Heart right ventricle (tissue), 16 donors: Measurements from ENCODE around the gene UQCR10. TPM values are rescaled to one million over a fixed set of nuclear protein-coding genes. Genes with fewer than 3 reads are reported as not detected.

Experiments used
- ATAC-seq, 8 donors: fragments of 200-7000 bp; cut with Tn5 transposase; one replicate each; pipeline ENCODE4 v1.9.1; 2020; ENCODE audit warnings: mild to moderate bottlenecking in 8 of 8, moderate library complexity in 8 of 8, moderate number of reproducible peaks in 1 of 8
- DNase-seq, 2 donors: peaks; one replicate each; pipeline ENCODE4 v3.0.0-alpha.2; 2020
- H3K27ac ChIP-seq, 10 donors: fragments of 200-600 bp; sonication (generic) in 2 of 10; one replicate each; pipeline versions ENCODE4 v1.5.0 to v1.8.0; 2020 to 2022; ENCODE audit warnings: mild to moderate bottlenecking in 3 of 10
- H3K27me3 ChIP-seq, 7 donors: fragments of 200-600 bp; one replicate each; pipeline ENCODE4 v1.8.0; 2021 to 2022; ENCODE audit warnings: mild to moderate bottlenecking in 2 of 7
- H3K36me3 ChIP-seq, 9 donors: fragments of 200-600 bp; sonication (generic) in 1 of 9; one replicate each; pipeline versions ENCODE4 v1.5.0 to v1.8.0; 2020 to 2022; ENCODE audit warnings: mild to moderate bottlenecking in 2 of 9
- H3K4me1 ChIP-seq, 9 donors: fragments of 200-600 bp; sonication (generic) in 1 of 9; one replicate each; pipeline versions ENCODE4 v1.5.0 to v1.8.0; 2020 to 2022; ENCODE audit warnings: mild to moderate bottlenecking in 4 of 9
- H3K4me3 ChIP-seq, 10 donors: fragments of 200-600 bp; sonication (generic) in 2 of 10; one replicate each; pipeline versions ENCODE4 v1.5.0 to v1.8.0; 2020 to 2022; ENCODE audit warnings: mild to moderate bottlenecking in 7 of 10, moderate library complexity in 2 of 10
- H3K9me3 ChIP-seq, 11 donors: fragments of 200-600 bp in 10 of 11; sonication (generic) in 2 of 11; one replicate each; pipeline versions ENCODE4 v1.5.0 to v1.8.0; 2013 to 2022; ENCODE audit warnings: mild to moderate bottlenecking in 2 of 11, control low read depth in 1 of 11, moderate library complexity in 1 of 11
- WGBS, 2 donors: extraction: QIAGEN DNeasy Blood & Tissue Kit; methylation state at CpG; one replicate each; pipeline ENCODE4 v1.1.7; 2013; ENCODE audit warnings: inconsistent platforms in 1 of 2; 5-methylcytosine and 5-hydroxymethylcytosine counted together
- intact Hi-C, 10 donors: fragments of 100-400 bp; cut with DNase I; formaldehyde crosslinking; loops; one replicate each; pipeline versions ENCODE4 v1.11.1 to v1.14.2; 2022
- polyA plus RNA-seq, 2 donors: library from polyadenylated mRNA; stranded (reverse); fragments of 200-250 nt; gene quantifications; one replicate each; pipeline ENCODE4 v1.2.3, GENCODE V29; 2013
- total RNA-seq, 10 donors: library from RNA; stranded (reverse); fragmentation: NEBNext Ultra II Directional in 3 of 10; extraction: Animal tissue kit (Norgen Biotek cat#: 25700) in 3 of 10; gene quantifications; one replicate each; pipeline versions ENCODE4 v1.2.1 to v1.2.4, GENCODE V29; 2021 to 2023
- TF ChIP-seq, protein P1 (sequence below), 9 donors: fragments of 200-600 bp; sonication (generic) in 2 of 9; IDR thresholded peaks; one replicate each; pipeline versions ENCODE4 v1.5.0 to v1.8.0; 2021 to 2022; ENCODE audit warnings: antibody characterized with exemption in 9 of 9, mild to moderate bottlenecking in 5 of 9, moderate library complexity in 1 of 9
- donor health status: Arrhythmogenic right ventricular cardiomyopathy.
- donor health status: ischemic (EF 13 %, LVEDD 7.1; RV severe dilation, severe dysfunction).
- donor health status: healthy with polysubstance abuse.
- donor health status: DM: no; HTN: yes; CAD: no.
- donor health status: DM: no; HTN: no; CAD: no.
- donor health status: ischemic (EF 25% LVEDD 6.9; RV normal size, moderate dysfunction).
- donor health status: ischemic (EF 25% LVEDD 5.7; RV mildly dilated, moderate dysfunction).
- donor health status: healthy.
- donor health status: DM: yes; HTN: yes; CAD: no.
- donor health status: Ischemic cardiomyopathy.
- donor health status: ischemic (EF 35%, LVEDD 5.7; RV mildly dilated, moderate dysfunction).
- donor health status: nonischemic (EF 11% LVEDD 7.7; RV severe dilation, severe dysfunction).
- donor health status: DM: yes; HTN: yes; CAD: no.
- donor health status: PGD.
- donor health status: ischemic (EF 29% LVEDD 5.4; RV normal size, mild dysfunction).
- donor health status: nonischemic (EF 23%, LVEDD 6.1; RV moderate dilation, normal function).

Gene UQCR10
- total and polyA plus RNA-seq, 12 donors: 296 to 963 (median 367) TPM

DNA sequence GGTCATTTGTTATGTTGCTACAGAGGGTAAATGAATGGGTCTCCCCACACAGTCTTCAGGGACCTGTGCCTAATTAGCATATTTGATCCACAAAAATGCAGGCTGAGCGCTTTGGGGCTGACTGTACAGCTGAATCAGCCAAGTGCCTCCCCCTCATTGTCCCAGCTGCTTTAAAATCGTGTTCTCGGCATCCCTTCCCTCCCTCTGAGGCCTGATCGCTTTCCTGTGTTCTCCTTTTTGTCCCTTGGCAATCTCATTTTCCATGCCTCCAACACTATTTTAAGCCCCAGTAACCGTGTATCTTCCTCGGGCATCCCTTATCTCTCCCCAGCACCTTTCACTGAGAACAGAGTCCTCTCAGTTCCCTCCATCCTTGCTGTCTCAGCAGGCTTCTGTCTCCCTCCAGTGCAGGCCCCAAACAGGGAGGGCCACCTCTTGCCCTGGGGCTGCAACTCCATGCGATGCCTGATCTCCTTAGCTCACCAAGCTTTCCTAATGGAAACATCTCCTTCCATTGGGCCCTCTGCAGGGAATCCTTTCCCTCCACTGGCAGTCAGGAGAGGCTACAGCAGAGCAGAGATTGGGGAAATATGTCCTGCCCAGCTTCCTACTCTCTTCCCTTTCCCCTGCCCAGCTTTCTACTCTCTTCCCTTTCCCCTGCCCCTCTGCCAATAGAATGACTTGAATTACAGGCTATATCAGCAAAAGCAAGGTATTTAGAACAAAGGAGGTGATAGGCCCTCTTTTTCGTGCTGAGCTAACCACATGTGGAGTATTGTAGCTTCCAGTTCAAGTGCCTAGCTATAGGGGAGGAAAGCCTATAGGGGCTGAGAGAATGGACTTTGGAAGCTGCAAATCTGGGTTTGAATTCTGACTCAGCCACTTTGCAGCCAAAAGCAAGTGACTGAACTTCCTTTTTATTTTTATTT is 13.8 kb downstream of the UQCR10 start:
- DNase-seq (no peak), ATAC-seq (peak in 6 of 8 donors; percentile 16 to 46 (median 26))
- intact Hi-C loops: loop anchor here in 1 of 10 donors (2.0 kb wide), 1 partner anchor 18 kb away; no protein-coding TSS in a partner anchor
- Histone ChIP-seq H3K4me1 (peaks cover 10 to 56% (median 41%) of the 10 kb centered on the region in 9 donors), H3K4me3 (no peak overlapping the region), H3K36me3 (no peaks in the 10 kb centered on the region), H3K27me3 (no peaks in the 10 kb centered on the region), H3K9me3 (no peaks in the 10 kb centered on the region), H3K27ac (peak overlapping the region; percentile 21 to 84 (median 78))
- WGBS, 2 donors: 29 to 32% methylated on average over 8 of the region's 8 CpGs
- TF ChIP-seq, protein P1, sequence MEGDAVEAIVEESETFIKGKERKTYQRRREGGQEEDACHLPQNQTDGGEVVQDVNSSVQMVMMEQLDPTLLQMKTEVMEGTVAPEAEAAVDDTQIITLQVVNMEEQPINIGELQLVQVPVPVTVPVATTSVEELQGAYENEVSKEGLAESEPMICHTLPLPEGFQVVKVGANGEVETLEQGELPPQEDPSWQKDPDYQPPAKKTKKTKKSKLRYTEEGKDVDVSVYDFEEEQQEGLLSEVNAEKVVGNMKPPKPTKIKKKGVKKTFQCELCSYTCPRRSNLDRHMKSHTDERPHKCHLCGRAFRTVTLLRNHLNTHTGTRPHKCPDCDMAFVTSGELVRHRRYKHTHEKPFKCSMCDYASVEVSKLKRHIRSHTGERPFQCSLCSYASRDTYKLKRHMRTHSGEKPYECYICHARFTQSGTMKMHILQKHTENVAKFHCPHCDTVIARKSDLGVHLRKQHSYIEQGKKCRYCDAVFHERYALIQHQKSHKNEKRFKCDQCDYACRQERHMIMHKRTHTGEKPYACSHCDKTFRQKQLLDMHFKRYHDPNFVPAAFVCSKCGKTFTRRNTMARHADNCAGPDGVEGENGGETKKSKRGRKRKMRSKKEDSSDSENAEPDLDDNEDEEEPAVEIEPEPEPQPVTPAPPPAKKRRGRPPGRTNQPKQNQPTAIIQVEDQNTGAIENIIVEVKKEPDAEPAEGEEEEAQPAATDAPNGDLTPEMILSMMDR (IDR thresholded peaks at IDR 0.05): no peak

GRCh38 chr22:29782061-29782845 is 15.1 kb downstream of the UQCR10 start:
- WGBS, 2 donors: 60 to 64% methylated on average over 7 of the region's 7 CpGs

DNA sequence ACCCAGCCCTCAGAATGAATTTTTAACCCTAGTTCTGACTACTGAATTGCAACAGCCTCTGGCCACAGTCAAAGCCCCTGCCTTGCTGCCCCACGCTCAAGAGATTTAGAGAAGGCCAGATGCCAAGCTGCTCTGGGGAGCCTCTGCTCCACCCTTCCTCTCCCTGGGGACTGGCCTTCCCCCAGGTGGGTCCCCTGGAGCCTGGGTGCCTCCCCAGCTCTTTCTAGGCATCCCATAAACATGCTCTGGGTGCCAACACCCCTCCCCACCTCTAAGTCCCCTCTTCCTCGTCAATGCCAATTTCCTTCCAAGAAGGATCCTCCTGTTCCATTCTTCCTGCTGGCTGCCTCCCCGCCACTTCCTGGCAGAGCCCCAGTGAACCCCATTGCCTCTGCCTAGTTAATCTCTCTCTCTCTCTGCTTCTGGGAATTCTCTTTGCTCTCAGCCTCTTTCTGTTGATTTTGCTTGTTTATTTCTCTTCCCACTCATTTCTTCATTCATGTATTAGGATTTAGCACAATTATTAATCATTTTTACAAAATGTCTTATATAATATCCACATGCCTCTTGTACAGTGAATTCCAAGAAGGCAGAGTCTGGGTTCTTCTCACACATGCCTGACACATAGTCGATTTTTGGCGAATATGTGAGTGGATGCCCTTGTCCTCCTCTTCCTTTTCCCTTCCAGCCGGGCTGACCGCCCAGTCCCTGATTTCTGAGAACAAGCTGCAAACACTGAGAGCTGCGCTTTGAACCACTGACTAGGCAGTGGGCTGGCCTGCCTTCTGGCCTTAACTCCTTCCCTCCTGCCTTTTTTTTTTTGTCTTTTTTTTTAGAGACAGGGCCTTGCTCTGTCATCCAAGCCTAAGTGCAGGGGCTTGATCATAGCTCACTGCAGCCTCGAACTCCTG is 17.5 kb downstream of the UQCR10 start:
- intact Hi-C loops: no loop called here
- Histone ChIP-seq H3K27me3 (no peaks in the 10 kb centered on the region), H3K4me1 (peaks cover 5 to 47% (median 35%) of the 10 kb centered on the region in 9 donors), H3K9me3 (no peaks in the 10 kb centered on the region), H3K36me3 (peaks cover 0 to 33% (median 15%) of the 10 kb centered on the region in 9 donors), H3K4me3 (no peak overlapping the region), H3K27ac (peak overlapping the region in 7 of 10 donors; percentile 10 to 67 (median 39))
- DNase-seq: peak; percentile 39 to 42
- peak in 4 of 8 donors; percentile 22 to 32 (median 24) for ATAC-seq
- WGBS, 2 donors: 38 to 60% methylated on average over 9 of the region's 9 CpGs
- TF ChIP-seq, protein P1 (IDR thresholded peaks at IDR 0.05): no peak

More at GRCh38 chr22:29782061-29782845, 15.1 kb downstream of the UQCR10 start:
- TF ChIP-seq, protein P1 (IDR thresholded peaks at IDR 0.05): no peak
- ATAC-seq: peak; percentile 70 to 90 (median 83)
- Histone ChIP-seq H3K27ac (peak overlapping the region; percentile 21 to 84 (median 78)), H3K27me3 (no peaks in the 10 kb centered on the region), H3K4me3 (no peak overlapping the region), H3K4me1 (peaks cover 10 to 56% (median 41%) of the 10 kb centered on the region in 9 donors), H3K36me3 (peaks cover 0 to 9% (median 0%) of the 10 kb centered on the region in 9 donors), H3K9me3 (no peaks in the 10 kb centered on the region)
- peak; percentile 64 to 74 for DNase-seq
- intact Hi-C loops: no loop called here
